ENCODE data around the gene CD93.

DNA sequence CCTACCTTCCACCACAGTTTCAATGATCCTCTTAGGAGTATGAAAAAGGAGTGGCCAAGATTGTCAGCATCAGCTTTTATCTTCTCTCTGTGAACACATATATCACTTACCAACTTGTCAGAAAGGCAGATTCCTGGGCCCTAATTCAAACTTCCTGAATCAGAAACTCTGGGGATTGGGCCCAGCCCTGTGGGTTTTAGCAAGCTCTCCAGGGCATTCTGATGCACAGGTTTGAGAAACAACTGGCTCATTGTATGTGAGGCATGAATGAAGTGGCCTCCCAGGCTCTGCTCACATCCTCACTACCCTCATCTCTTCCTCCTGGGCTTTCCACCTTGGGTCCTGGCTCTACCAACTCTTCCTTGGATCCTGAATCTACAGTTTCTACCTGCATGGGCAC lies 23.5 kb downstream of the CD93 start:
- no peak for TF ChIP-seq POLR2A (IDR thresholded peaks at IDR 0.05; ENCODE audit: low read depth, low read length)
- TF ChIP-seq TAF1 (IDR thresholded peaks at IDR 0.05; ENCODE audit: low read depth, low read length): no peak
- TF ChIP-seq POLR2AphosphoS5 (IDR thresholded peaks at IDR 0.05; ENCODE audit: low read depth, low read length): no peak
- TF ChIP-seq PAX5 (IDR thresholded peaks at IDR 0.05; ENCODE audit: insufficient read depth, low read length, severe bottlenecking): no peak
